Brain pericyte (primary cell): ENCODE results near the gene STXBP5.

Source experiments
- DNase-seq: peaks from one replicate; pipeline ENCODE4 v3.0.0-alpha.2; 2012; ENCODE audit warnings: low read depth, low spot score

The STXBP5 gene

DNA sequence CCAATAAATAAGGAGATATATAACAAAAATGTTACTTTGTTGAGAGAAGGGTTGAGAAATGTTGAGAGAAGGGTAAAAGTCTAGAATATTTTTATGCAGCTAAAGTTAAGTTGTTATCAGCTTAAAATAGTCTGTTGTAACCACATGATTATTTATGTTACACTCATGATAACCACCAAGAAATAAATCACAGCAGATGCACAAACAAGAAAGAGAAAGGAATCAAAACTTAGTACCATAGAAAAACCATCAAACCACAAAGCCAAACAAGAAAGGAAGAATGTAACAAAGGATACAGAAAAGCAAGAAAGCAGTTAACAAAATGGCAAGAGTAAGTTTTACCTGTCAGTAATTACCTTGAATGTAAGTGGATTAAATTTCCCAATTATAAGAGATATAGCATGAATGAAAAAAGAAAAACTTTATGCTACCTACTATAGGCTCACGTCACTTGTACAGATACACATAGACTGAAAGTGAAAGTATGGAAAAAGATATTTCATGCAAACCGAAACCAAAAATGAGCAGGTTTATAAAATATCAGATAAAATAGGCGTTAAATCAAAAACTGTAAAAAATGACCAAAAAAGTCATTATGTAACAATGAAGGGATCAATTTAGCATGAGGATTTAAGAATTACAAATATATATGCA lies 93.6 kb downstream of the STXBP5 start:
- no peak for DNase-seq

DNA sequence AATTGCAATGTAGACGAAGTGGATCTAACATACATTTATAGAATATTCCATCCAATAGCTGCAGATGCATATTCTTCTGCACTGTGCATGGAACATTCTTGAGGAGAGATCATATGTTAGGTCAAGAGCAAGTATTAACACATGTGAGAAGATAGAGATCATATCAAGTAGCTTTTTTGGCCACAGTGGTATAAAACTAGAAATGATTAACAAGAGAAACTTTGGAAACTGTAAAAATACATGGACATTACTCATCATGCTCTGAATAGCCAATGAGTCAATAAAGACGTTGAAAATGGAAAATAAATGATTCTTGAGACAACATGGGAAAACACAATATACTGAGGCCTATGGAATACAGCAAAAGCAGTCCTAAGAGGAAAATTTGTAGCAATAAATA lies 94.2 kb downstream of the STXBP5 start:
- no peak for DNase-seq

GRCh38 chr6:147299035-147299434 lies 94.8 kb downstream of the STXBP5 start:
- no peak for DNase-seq

DNA sequence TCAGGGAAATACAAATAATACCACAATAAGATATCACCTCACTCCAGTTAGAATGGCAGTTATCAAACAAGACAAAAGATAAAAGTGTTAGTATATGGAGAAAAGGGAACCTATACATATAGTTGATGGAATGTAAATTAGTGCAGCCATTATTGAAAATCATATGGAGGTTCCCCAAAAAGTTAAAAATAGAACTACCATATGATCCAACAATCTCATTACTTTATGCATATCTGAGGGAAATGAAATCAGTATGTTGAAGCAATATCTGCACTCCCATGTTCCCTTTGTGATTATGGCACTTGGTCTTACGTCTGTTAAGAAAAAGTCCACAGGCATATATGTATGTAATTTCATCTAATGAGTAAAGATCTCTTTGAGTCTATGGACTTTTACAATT lies 96.9 kb downstream of the STXBP5 start:
- DNase-seq, result no peak

DNA sequence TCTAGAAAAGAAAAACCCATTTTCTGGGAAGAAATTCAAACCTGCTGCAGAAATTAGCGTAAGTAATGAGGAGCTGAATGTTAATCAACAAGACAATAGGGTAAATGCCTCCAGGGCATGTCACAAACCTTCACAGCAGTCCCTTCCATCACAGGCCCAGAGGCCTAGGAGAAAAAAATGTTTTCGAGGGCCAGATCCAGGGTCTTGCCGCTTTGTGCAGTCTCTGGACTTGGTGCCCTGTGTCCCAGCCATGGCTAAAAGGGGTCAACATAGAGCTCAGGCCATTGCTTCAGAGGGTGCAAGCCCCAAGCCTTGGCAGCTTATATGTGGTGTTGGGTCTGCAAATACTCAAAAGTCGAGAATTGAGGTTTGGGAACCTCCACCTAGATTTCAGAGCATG lies 99.8 kb downstream of the STXBP5 start:
- DNase-seq, result no peak

DNA sequence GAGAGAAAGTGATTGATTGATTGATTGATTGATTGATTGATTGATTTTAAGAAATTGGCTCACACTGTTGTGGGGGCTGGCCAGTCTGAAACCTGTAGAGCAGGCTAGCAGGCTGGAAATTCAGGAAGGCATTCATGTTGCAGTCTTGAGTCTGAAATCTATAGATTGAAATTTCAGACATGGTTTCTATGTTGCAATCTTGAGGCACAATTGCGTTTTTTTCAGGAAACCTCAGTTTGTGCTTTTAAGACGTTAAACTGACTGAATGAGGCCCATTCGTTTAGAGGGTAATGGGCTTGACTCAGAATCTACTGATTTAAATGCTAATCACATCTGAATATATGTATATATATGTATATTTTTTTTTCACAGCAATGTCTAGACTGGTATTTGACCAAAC lies 106.3 kb downstream of the STXBP5 start:
- DNase-seq, result no peak

DNA sequence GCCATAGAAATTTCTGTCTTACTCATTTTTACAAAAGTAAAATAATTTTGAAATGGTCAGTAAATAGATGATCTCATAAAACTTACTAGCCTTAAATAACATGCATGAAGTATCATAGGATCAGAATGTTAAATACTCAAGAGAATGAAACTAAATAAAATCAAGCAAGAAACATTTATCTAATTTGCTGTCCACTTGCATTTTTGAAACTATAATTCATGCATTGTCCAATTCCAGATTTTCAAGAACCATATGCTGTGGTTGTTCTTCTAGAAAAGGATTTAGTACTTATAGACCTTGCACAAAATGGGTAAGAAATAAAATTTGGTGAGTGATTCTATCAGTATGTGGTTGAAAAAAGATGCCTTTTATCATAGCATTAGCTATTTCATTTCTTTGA lies 107.0 kb downstream of the STXBP5 start:
- no peak for DNase-seq

DNA sequence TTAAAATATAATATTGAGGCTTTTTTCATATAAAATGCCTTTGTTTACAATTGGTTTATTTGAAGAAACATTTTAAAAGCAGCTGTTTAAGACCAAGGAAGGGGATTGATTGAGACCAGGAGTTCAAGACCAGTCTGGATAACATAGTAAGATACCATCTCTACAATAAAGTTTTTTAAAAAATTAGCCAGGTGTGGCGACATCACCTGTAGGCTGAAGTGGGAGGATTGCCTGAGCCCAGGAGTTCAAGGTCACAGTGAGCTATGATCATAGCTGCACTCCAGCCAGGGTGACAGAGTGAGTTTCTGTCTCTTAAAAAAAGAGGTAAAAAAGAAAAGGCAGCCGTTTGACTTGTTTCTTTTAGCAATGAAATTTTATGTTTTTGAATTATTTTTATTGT lies 117.0 kb downstream of the STXBP5 start:
- DNase-seq, result no peak

DNA sequence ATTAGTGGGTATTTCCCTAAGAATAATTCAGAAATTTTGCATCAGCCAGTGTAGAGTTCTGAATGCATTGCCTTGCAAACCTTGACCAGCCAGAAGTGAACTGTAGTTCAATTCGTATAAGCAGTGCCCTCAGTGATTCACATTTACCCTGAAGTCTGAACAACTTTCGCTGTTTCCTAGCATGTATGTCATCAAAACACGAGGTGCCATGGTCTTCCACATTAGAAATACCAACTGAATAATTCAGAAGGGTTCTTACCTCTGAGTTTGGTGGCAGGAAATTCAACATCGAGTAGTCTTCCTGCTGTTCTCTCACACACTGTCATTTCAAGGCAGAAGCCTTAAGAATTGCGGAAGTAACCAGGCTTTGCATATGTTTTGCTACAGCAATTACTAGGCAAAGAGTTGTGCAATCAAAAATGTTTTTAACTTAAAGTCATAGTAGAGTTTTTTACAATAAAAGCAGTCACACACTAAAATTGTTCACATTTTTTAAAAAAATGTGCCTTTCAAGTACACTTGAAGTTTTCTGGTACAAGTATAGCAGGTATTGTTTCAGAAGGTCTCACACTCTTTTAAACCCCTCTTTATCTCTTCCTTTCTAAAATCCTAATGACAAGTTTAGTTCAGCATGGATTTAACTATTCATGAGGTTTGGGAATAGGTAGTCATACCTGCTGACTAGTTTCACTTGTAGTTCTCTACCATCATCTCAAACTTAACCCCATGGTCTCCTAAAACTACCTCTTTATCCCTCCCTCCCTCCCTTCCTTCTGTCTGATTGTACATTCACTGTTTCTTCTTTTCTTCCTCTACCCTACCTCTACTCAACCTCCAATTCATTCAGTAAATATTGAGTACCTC lies 118.3 kb downstream of the STXBP5 start:
- no peak for DNase-seq

- no peak for DNase-seq
These were observed 121.3 kb downstream of the STXBP5 start for GRCh38 chr6:147325557-147325956.

DNA sequence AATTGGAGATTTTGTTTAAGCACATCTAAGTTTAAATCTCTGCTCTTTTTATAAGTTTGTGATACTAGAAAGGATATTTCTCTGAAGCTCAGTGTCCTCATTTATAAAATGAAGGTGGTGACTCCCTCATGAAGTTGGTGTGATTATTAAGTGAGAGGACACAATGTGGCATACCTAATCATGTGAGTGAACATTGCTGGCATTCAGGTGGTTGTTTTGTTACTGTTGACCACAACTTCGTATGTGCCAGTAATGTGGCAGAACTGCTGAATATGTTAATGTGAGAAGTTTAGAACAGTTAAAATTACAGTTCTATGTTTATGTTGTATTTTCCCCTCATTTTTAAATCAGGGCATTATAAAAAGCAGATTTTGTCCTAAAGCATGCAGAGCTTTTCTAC lies 127.2 kb downstream of the STXBP5 start:
- DNase-seq, result no peak

DNA sequence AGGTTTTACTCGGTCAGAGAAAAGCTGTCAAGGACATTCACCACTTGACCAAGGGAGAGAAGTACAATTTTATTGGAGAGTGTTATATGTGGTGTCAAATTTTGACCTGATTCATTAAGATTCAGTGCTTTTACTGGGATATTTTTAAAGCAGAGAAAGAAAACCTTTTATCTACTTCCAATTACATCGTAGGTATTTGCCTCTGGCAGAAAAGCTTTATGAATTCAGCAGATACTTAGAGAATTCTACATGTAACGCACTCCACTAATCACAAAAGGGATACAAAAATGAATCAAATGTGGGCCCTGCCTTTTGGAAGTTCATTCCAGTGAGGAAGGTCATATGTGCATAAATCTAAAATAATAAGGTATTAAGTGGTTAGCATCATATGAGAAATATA lies 133.7 kb downstream of the STXBP5 start:
- no peak for DNase-seq

- no peak for DNase-seq
These were observed 137.3 kb downstream of the STXBP5 start for GRCh38 chr6:147341486-147341885.

- DNase-seq, result no peak
These were observed 141.7 kb downstream of the STXBP5 start for GRCh38 chr6:147345902-147346301.

GRCh38 chr6:147347179-147347881 lies 143.1 kb downstream of the STXBP5 start:
- no peak for DNase-seq

- DNase-seq, result no peak
These were observed 143.8 kb downstream of the STXBP5 start for GRCh38 chr6:147347882-147348575.

- DNase-seq, result no peak
These were observed 157.2 kb downstream of the STXBP5 start for GRCh38 chr6:147361311-147361981.

DNA sequence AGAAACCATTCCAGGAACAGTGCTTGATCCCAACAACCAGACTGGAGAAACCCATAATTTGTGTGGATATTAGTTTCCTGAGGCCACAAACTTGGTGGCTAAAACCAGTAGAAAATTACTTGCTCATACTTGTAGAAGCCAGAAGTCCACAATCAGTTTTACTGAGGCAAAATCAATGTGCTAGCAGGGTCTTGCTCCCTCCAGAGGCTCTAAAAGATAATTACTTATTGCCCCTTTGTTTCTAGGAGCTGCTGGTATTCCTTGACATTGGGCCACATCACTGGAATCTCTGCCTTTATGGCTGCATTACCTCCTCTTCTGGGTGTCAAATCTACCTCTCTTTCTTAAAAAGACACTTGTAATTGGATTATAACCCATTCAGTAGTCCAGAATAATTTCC lies 162.1 kb downstream of the STXBP5 start:
- DNase-seq, result no peak

- DNase-seq, result no peak
These were observed 167.1 kb downstream of the STXBP5 start for GRCh38 chr6:147371325-147371724.

DNA sequence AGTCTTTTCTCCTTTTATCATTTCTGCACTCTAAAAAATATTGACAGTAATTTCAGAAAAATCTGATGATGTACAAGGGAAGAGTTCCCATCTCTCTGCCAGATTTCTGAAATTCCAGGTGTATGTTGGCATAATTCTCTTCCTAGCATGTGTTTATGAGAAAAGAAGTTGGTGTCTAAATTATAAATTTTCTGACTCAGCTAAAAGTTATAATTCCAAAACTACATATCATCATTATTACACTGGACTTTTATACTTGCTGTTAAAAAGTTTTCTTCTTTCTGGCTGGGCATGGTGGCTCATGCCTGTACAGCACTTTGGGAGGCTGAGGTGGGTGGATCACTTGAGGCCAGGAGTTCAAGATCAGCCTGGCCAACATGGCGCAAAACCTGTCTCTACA lies 168.6 kb downstream of the STXBP5 start:
- no peak for DNase-seq

- no peak for DNase-seq
These were observed 174.6 kb downstream of the STXBP5 start for GRCh38 chr6:147378819-147379218.
